HG03135 (cell line): ENCODE results near the gene PHF13.

Experiments
- ATAC-seq: cut with Tn5 transposase; IDR thresholded peaks from one replicate; pipeline ENCODE4 v1.9.1; 2021; ENCODE audit warnings: mild to moderate bottlenecking, moderate library complexity; ENCODE audit not compliant: unreplicated experiment

Gene PHF13

DNA sequence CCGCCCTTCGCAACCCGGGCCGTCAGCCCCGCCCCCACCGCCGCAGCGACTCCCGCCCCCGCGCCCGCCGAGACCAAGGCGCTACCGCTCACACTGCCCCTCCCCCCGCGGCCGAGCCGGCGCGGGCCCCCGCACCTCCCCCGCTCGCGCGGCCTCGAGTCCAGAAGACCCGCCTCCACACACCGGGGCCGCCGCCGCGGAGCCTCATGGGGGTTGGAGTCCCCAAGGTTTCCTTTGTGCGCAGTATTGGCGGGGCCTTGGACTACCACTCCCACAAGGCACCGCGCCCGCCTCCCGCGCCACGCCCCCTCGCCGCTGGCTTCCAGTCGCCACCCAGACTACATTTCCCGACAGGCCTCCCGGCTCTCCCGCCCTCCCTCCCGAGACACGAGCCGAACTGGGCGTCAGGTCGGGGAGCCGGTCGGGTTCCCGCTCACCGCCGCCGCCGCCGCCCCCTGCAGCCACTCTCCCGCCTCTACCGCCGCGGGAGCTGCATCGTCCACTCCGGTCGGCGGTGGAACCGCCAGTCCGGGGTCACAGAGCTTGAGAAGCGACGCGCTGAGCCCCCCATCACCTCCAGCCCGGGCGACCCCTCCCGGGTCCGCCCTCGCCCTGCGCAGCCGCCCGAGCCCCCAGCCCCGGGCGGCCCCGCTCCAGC, at the start of gene PHF13:
Gene PHF13 (plus strand): TSS at position 371 of the 658 bp plus-strand sequence. CDS start 336 bp downstream, outside the sequence.
- ATAC-seq = peak; percentile 91

DNA sequence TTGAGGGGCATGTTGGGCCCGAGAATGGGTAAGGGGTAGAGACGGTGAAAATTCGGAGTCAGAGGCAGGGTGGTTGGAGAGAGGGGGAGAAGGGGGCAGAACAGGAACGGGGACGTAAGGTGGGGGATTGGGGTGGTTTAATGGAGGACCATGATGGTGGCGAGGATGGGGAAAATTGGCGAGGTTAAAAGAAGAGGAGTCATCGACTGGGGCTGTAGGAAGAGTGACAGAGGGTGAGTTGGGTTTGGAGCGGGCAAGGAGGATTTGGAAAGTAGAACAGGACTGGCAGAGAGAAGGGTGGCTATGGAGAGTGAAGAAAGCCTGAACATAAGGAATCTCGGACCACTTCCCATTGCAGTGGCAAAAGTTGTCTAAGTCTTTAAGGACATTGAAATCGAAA, 44.5 kb upstream of the PHF13 start:
- no peak for ATAC-seq

DNA sequence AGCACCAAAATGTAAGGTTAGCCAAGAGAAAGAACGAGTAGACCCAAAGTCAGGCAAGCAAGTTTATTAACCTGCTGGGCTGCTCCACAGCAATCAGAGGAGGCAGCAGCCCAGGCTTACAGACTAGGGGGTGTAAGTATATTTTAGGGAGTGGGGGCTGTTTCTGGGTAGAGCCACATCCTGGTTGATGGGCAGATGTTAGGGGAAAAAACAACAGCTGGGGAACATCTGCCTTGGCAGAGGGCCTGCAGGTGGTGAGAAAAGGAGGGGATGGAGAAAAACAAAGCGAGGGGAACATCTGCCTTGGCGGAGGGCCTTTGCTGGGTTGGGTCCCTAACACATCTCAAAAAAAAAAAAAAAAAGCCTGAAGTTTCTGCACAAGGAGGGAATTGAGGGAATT, 43.4 kb upstream of the PHF13 start:
- no peak for ATAC-seq

DNA sequence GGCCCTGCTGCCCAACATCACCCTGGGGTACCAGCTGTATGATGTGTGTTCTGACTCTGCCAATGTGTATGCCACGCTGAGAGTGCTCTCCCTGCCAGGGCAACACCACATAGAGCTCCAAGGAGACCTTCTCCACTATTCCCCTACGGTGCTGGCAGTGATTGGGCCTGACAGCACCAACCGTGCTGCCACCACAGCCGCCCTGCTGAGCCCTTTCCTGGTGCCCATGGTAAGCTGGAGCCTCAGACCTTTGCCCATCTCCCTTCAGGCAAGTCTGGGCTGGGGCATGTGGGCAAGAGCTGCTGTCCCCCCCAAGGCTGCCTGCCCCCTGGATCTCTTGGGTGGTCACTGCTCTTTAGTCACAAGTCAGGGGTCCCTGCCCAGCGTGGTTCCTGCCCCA, 42.5 kb upstream of the PHF13 start:
- ATAC-seq = no peak

DNA sequence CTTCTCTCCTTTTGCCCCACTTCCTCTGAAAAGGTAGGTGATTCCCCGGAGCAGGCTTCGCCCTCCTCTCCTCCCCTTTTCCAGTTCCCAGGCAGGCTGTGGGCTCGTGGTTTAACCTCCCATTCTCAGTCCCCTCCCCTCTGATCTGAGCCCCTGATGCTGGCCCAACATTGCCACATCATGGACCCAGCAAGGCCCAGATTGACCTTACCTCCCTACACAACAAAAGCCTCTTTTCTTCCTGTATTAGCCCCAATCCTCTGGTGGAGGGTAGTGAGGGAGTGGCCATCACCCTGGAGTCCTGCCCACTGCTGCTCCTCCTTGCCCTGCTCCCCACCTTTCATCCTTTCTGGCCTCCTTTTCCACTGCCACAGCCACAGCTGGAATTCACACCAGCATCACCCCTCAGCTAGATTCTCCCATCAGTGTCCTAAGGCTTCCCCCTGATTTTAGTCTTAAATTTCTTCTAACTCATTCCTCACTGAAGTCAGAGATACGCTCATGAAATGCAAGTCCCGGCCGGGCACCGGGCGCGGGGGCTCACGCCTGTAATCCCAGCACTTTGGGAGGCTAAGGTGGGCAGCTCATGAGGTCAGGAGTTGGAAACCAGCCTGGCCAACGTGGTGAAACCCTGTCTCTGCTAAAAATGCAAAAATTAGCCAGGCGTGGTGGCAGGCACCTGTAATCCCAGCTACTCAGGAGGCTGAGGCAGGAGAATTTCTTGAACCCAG, 40.7 kb upstream of the PHF13 start:
- no peak for ATAC-seq

DNA sequence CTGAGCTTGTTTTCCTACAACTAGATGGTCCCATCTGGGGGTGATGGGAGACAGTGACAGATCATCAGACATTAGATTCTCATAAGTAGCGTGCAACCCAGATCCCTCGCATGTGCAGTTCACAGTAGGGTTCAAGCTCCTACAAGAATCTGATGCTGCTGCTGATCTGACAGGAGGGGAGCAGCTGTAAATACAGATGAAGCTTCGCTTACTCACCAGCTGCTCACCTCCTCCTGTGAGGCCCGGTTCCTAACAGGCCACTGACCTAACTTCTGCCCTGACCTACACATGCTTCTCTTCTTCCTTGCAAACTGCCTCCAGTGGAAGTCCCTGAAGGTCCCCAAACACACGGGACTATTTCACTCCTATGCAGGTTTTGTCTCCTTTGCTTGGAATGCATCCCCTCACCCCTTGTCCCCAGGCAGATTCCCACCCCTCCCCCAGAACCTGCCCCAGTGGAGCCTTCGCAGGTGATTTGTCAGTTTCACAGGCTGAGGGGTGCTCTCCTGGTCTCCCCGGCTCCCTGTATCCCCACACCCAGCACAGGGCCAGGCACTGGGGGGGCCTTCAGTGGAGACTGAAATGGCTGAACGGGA, 39.4 kb upstream of the PHF13 start:
- ATAC-seq = no peak

DNA sequence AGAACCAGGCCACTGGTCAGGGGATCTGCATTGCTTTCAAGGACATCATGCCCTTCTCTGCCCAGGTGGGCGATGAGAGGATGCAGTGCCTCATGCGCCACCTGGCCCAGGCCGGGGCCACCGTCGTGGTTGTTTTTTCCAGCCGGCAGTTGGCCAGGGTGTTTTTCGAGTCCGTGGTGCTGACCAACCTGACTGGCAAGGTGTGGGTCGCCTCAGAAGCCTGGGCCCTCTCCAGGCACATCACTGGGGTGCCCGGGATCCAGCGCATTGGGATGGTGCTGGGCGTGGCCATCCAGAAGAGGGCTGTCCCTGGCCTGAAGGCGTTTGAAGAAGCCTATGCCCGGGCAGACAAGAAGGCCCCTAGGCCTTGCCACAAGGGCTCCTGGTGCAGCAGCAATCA, 38.7 kb upstream of the PHF13 start:
- no peak for ATAC-seq

DNA sequence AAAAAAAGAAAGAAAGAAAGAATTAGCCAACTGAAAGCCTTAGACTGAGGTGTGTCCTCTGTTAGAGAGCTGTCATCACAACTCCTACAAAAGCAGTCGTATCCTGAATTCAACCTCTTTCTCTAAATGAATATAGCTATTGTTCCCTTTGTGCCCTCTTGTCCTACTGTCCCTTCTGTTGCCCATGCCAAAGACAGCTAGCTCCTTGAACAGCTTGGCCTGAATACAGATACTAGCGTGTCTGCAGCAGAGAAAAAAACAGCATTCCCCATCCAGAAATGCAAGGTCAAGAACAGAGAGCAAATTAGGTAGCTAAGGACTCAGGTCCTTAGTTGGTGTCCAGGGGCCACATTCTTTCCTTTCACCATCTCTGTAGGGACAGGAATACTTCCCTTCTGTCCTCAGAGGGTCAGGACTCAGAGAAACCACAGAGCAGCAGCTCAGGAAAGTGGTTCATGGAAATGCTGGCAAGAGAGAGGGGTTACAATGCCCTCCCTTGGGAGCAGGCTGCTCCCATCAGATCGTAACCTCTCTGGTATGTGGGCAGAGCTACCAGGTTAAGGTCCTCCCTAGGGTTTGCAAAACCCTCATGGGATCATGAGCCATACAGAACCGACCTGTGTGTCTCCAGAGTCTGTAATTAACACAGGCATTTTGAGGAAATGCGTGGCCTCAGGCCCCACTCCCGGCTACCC, 35.6 kb upstream of the PHF13 start:
- no peak for ATAC-seq

DNA sequence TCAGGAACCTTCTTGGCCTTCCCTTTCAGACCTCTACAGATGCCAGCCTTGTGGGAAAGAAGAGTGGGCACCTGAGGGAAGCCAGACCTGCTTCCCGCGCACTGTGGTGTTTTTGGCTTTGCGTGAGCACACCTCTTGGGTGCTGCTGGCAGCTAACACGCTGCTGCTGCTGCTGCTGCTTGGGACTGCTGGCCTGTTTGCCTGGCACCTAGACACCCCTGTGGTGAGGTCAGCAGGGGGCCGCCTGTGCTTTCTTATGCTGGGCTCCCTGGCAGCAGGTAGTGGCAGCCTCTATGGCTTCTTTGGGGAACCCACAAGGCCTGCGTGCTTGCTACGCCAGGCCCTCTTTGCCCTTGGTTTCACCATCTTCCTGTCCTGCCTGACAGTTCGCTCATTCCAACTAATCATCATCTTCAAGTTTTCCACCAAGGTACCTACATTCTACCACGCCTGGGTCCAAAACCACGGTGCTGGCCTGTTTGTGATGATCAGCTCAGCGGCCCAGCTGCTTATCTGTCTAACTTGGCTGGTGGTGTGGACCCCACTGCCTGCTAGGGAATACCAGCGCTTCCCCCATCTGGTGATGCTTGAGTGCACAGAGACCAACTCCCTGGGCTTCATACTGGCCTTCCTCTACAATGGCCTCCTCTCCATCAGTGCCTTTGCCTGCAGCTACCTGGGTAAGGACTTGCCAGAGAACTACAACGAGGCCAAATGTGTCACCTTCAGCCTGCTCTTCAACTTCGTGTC, 34.7 kb upstream of the PHF13 start:
- no peak for ATAC-seq

DNA sequence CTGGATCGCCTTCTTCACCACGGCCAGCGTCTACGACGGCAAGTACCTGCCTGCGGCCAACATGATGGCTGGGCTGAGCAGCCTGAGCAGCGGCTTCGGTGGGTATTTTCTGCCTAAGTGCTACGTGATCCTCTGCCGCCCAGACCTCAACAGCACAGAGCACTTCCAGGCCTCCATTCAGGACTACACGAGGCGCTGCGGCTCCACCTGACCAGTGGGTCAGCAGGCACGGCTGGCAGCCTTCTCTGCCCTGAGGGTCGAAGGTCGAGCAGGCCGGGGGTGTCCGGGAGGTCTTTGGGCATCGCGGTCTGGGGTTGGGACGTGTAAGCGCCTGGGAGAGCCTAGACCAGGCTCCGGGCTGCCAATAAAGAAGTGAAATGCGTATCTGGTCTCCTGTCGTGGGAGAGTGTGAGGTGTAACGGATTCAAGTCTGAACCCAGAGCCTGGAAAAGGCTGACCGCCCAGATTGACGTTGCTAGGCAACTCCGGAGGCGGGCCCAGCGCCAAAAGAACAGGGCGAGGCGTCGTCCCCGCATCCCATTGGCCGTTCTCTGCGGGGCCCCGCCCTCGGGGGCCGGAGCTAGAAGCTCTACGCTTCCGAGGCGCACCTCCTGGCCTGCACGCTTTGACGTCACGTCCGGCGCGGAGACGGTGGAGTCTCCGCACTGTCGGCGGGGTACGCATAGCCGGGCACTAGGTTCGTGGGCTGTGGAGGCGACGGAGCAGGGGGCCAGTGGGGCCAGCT, 34.0 kb upstream of the PHF13 start, which contains the start of gene ZBTB48:
Gene ZBTB48 (plus strand): TSS at position 621 of the 745 bp plus-strand sequence. CDS start 616 bp downstream, outside the sequence.
- peak; percentile 94 for ATAC-seq

DNA sequence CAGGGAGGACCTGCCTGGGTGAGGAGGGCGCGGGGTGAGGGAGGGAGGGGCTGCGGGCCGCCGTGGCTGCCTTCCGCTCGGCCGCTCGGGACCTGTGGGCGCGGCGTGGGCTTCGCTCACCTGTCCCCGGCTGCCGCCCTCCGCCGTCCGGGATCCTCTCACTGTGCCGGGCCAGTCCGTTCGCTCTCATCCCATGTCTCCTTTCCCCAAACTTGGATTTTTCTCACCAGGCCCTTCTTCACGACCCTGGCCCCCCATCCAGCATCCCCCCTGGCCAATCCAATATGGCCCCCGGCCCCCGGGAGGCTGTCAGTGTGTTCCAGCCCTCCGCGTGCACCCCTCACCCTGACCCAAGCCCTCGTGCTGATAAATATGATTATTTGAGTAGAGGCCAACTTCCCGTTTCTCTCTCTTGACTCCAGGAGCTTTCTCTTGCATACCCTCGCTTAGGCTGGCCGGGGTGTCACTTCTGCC, 33.4 kb upstream of the PHF13 start:
- ATAC-seq = peak; percentile 34

DNA sequence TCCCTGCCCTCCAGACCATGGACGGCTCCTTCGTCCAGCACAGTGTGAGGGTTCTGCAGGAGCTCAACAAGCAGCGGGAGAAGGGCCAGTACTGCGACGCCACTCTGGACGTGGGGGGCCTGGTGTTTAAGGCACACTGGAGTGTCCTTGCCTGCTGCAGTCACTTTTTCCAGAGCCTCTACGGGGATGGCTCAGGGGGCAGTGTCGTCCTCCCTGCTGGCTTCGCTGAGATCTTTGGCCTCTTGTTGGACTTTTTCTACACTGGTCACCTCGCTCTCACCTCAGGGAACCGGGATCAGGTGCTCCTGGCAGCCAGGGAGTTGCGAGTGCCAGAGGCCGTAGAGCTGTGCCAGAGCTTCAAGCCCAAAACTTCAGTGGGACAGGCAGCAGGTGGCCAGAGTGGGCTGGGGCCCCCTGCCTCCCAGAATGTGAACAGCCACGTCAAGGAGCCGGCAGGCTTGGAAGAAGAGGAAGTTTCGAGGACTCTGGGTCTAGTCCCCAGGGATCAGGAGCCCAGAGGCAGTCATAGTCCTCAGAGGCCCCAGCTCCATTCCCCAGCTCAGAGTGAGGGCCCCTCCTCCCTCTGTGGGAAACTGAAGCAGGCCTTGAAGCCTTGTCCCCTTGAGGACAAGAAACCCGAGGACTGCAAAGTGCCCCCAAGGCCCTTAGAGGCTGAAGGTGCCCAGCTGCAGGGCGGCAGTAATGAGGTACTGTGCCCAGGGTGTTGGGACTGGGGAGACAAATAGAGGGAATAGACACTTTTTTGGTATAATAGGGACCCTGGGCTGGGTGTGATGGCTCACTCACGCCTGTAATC, 32.7 kb upstream of the PHF13 start:
- no peak for ATAC-seq

DNA sequence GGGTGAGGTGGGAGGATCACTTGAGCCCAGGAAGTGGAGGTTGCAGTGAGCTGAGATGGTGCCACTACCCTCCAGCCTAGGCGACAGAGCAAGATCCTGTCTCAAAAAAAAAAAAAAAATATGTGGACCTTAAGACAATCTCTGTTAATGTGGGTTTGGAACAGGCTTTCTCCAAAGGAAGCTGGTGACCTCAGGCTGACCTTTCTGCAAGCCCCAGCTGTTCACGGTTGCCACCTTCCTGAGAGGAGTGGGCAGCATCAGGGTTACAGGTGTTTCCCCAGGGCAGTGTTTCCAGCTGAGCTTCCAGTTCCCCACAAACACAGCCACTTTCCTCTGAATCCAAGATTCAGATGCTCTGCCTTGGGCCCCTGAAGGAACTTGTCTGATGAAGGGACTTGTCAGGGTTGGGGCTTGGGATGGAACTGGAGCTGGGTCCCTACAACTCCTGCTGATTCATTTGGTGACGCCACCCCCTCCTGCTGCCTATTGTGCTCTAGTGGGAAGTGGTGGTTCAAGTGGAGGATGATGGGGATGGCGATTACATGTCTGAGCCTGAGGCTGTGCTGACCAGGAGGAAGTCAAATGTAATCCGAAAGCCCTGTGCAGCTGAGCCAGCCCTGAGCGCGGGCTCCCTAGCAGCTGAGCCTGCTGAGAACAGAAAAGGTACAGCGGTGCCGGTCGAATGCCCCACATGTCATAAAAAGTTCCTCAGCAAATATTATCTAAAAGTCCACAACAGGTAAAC, 31.8 kb upstream of the PHF13 start:
- ATAC-seq = no peak

DNA sequence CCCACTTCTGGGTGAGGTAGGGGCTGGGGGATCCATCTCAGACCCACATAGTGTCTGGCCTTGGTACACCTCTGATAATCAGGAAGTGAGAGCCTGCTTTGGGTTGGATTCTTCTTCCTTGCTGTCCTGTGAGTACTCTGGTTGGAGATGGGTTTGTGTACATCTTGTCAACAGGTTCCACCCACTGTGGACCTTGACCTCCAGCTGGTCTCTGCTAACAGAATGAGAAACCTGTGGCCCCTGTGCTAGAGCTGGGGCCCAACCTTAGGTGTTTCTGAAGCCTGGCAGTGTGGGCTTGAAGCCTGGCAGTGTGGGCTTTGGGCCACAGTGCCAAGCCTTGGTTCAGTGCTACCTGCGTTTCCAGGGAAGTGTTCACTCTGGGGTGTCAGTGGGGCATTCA, 31.2 kb upstream of the PHF13 start:
- no peak for ATAC-seq

DNA sequence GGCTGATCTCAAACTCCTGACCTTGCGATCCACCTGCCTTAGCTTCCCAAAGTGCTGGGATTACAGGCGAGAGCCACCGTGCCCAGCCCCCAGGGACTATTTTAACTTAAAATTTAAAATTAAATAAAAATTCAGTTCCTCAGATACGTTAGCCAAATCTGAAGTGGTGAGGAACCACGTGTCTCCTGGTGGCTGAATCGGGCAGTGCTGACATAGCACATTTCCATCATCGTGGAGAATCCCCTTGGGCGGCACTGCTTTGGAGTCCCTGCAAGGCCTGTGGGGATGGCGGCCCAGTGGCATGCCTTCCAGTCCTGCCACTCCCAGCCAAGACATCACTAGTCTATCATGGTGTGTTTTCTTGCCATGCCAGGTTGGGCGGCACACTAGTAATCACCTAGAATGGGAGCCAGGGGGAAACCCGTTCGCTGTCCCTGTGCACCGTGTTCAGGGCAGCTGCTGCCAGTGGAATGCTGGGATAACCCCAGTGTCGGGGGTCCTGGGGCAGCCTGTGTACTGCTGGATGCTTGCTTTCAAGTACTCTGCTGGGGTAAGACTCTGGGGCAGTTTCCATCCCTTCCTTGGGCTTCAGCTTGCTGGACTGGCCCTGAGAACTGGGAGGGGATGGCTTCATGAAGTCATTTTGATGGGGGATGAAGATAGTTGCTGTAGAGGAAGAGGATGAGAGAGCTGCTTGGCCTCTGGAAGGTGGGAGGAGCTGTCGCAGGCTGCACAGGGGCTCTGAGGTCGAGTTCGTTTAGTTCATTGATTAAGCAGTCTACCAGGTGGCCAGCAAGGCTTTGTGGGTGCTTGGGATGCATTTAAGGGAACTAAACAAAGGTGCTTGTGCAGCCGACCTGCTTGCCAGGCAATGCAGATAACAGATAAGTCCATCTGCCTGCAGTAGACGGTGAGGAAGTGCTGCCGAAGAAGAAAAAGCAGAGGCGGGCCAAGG, 29.1 kb upstream of the PHF13 start:
- no peak for ATAC-seq

DNA sequence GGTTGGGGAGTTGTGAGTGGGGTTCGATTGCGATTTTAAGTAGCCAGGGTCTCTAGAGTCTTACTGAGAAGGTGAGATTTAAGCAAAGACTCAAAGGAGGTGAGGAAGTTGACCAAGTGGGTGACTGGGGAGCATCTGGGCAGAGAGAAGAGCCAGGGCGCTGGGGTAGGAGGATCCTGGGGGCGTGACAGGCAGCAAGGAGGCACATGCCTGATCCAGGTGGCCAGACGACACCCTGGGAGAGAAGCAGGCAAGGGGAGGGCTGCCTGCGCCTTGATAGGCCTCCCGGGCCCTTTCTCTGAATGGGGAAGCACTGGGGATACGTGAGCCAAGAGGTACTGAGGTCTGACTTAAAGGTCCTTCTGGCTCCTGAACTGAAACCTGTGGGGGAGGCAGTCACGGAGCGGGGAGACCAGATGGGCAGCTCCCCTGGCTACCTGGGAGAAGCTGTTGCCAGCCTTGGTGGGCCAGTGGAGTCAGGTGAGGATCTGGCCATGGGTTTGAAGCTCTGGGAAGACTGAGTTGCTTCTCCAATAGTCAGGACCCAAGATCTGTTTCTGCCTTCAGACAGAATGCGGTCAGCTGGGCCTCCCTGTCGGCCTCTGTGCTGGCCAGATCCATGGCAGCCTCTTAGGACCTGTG, 28.3 kb upstream of the PHF13 start:
- ATAC-seq = no peak

DNA sequence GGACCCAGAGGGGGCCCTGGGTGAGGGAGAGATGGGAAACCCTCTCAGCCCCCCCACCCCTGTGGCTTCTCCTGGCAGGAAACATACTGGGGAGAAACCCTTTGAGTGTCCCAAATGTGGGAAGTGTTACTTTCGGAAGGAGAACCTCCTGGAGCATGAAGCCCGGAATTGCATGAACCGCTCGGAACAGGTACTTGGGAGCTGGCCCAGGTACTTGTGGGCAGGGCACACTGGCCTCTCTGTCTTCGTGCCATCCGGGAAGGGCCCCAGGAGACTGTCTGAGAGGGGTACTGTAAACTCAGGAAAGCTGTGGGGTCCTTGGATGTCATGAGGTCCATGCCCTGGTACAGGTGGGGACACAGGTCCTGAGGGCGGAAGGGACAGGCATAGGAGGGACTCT, 27.7 kb upstream of the PHF13 start:
- ATAC-seq = no peak
